Caco-2 (cell line): ENCODE measurements around the gene LAPTM5. TPM values are rescaled to one million over a fixed set of nuclear protein-coding genes. Genes with fewer than 3 reads are reported as not detected.

Experiments
- BruUV-seq: library from RNA; stranded (reverse); fragments of 400-500 nt; replicated peaks from 2 replicates; lab custom pipeline; 2021; lab: Mats Ljungman, UMichigan
- CTCF ChIA-PET: fragments of 300-600 bp; sonication (Branson Sonifier 250); formaldehyde crosslinking; loops from one replicate; lab custom pipeline; 2022; ENCODE audit warnings: antibody characterized with exemption; lab: Charles Lee
- POLR2A ChIA-PET: fragments of 300-600 bp; sonication (Branson Sonifier 250); formaldehyde crosslinking; loops from one replicate; lab custom pipeline; 2022; ENCODE audit warnings: antibody characterized with exemption; lab: Charles Lee
- DNase-seq, 2 experiments: peaks; one replicate each; pipeline versions ENCODE4 v3.0.0 to v3.0.0-alpha.2; 2020 to 2022
- H3K27me3 ChIP-seq: replicated peaks from 2 replicates; pipeline ENCODE4 v1.6.0; 2011; ENCODE audit warnings: low read length; ENCODE audit not compliant: control insufficient read depth, insufficient read depth
- H3K36me3 ChIP-seq: 2 replicates; pipeline ENCODE4 v1.5.1; 2011; ENCODE audit warnings: low read length; ENCODE audit not compliant: control insufficient read depth, insufficient read depth
- H3K4me1 ChIP-seq: fragments of 250-450 bp; sonication (Bioruptor Pico); 2 replicates; pipeline ENCODE4 v1.5.1; 2020; ENCODE audit warnings: mild to moderate bottlenecking
- H3K4me3 ChIP-seq: 2 replicates; pipeline ENCODE4 v1.5.1; 2011; ENCODE audit warnings: low read depth, mild to moderate bottlenecking, control low read depth, low read length
- H3K9me3 ChIP-seq: fragments of 250-450 bp; sonication (Bioruptor Pico); 2 replicates; pipeline ENCODE4 v1.5.1; 2020; ENCODE audit warnings: mild to moderate bottlenecking, moderate library complexity
- H3K27ac Mint-ChIP-seq: one replicate; pipeline ENCODE4 v1.8.0; 2022; ENCODE audit warnings: mixed read lengths; ENCODE audit not compliant: unreplicated experiment
- H3K27me3 Mint-ChIP-seq: one replicate; pipeline ENCODE4 v1.8.0; 2022; ENCODE audit warnings: mixed read lengths; ENCODE audit not compliant: insufficient read depth, unreplicated experiment
- H3K36me3 Mint-ChIP-seq: one replicate; pipeline ENCODE4 v1.8.0; 2022; ENCODE audit warnings: mild to moderate bottlenecking, mixed read lengths; ENCODE audit not compliant: insufficient read depth, unreplicated experiment
- H3K4me1 Mint-ChIP-seq: one replicate; pipeline ENCODE4 v1.8.0; 2022; ENCODE audit warnings: low read depth, mixed read lengths; ENCODE audit not compliant: unreplicated experiment
- H3K4me3 Mint-ChIP-seq: one replicate; pipeline ENCODE4 v1.8.0; 2022; ENCODE audit warnings: mild to moderate bottlenecking, moderate library complexity, mixed read lengths; ENCODE audit not compliant: unreplicated experiment
- H3K9me3 Mint-ChIP-seq: one replicate; pipeline ENCODE4 v1.8.0; 2022; ENCODE audit warnings: mixed read lengths; ENCODE audit not compliant: unreplicated experiment
- intact Hi-C: fragments of 100-400 bp; cut with micrococcal nuclease; formaldehyde crosslinking; loops from one replicate; pipeline ENCODE4 v1.10.0; 2022; ENCODE audit not compliant: unreplicated experiment
- total RNA-seq: library from RNA; stranded (reverse); gene quantifications from 2 replicates; pipeline ENCODE4 v1.2.3, GENCODE V29; 2022
- TF ChIP-seq, protein P1 (sequence below), 2 experiments: fragments of 200-600 bp in 1 of 2; IDR thresholded peaks; 1 replicate in 1 of 2; 2 replicates in 1 of 2; pipeline versions ENCODE4 v1.5.1 to v1.8.0; 2011 to 2022; ENCODE audit warnings: antibody characterized with exemption in 1 of 2, control low read depth in 1 of 2, inconsistent platforms in 1 of 2, low read depth in 1 of 2, low read length in 1 of 2, mild to moderate bottlenecking in 1 of 2, moderate library complexity in 1 of 2; ENCODE audit not compliant: insufficient read depth in 1 of 2, severe bottlenecking in 1 of 2, unreplicated experiment in 1 of 2

Gene LAPTM5
- total RNA-seq, 1 experiment from 2014 or later, result not detected

DNA sequence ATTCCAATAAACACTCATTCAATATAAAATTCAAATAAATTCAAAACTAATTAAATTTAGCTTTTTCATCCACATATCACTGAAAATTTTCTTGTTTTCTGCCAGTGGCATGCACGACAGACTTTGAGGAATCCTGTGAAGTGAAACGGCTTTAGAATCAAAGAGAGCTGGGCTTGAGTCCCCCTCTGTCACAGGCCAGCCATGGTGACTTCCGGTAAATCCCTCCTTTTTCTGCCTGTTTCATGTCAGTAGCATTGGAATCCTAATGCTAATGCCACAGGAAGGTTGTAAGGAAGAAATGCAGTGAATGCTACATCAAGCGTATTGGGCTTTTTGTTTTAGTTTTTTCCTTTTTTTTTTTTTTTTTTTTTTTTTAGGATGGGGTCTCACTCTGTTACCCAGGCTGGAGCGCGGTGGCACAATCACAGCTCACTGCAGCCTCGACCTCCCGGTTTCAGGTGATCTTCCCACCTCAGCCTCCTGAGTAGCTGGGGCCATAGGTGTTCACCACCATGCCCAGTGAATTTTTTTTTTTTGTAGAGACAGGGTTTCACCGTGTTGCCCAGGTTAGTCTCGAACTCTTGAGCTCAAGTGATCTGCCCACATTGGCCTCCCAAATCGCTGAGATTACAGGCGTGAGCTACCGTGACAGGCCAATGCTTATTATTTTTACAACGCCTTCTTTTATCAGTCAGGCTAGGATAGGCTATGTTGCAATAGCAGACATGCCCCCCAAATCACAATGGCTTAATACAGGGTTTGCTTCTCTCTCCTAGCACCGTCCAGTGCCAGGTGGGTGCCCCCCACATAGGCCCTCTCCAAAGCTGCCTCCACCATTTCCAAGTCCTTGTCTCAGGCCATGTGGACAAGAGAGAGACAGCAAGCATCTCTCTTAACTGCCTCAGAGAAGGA lies 30.5 kb downstream of the LAPTM5 start:
- BruUV-seq, result no TSS peak
- H3K4me1 ChIP-seq, result no peaks in the 10 kb centered on the region
- H3K36me3 ChIP-seq, result no peaks in the 10 kb centered on the region
- no peaks in the 10 kb centered on the region for H3K27me3 Mint-ChIP-seq
- H3K27me3 ChIP-seq, result no peaks in the 10 kb centered on the region
- no peaks in the 10 kb centered on the region for H3K9me3 Mint-ChIP-seq
- intact Hi-C loops, result no loop called here
- H3K36me3 Mint-ChIP-seq, result no peaks in the 10 kb centered on the region
- TF ChIP-seq, protein P1, sequence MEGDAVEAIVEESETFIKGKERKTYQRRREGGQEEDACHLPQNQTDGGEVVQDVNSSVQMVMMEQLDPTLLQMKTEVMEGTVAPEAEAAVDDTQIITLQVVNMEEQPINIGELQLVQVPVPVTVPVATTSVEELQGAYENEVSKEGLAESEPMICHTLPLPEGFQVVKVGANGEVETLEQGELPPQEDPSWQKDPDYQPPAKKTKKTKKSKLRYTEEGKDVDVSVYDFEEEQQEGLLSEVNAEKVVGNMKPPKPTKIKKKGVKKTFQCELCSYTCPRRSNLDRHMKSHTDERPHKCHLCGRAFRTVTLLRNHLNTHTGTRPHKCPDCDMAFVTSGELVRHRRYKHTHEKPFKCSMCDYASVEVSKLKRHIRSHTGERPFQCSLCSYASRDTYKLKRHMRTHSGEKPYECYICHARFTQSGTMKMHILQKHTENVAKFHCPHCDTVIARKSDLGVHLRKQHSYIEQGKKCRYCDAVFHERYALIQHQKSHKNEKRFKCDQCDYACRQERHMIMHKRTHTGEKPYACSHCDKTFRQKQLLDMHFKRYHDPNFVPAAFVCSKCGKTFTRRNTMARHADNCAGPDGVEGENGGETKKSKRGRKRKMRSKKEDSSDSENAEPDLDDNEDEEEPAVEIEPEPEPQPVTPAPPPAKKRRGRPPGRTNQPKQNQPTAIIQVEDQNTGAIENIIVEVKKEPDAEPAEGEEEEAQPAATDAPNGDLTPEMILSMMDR (IDR thresholded peaks at IDR 0.05; ENCODE audit: insufficient read depth in 1 of 2, low read depth in 1 of 2, low read length in 1 of 2, severe bottlenecking in 1 of 2, unreplicated experiment in 1 of 2), result no peak
- no peak overlapping the region for H3K4me3 Mint-ChIP-seq
- DNase-seq, result no peak
- no peaks in the 10 kb centered on the region for H3K9me3 ChIP-seq
- H3K27ac Mint-ChIP-seq, result no peak overlapping the region
- CTCF ChIA-PET, result interaction anchor here (0.6 to 1.3 kb wide), 2 partner anchors 53 to 792 kb away, joined by 3 to 8 read pairs; no protein-coding TSS in a partner anchor
- POLR2A ChIA-PET, result no interaction called here
- H3K4me1 Mint-ChIP-seq, result no peaks in the 10 kb centered on the region
- no peak overlapping the region for H3K4me3 ChIP-seq

DNA sequence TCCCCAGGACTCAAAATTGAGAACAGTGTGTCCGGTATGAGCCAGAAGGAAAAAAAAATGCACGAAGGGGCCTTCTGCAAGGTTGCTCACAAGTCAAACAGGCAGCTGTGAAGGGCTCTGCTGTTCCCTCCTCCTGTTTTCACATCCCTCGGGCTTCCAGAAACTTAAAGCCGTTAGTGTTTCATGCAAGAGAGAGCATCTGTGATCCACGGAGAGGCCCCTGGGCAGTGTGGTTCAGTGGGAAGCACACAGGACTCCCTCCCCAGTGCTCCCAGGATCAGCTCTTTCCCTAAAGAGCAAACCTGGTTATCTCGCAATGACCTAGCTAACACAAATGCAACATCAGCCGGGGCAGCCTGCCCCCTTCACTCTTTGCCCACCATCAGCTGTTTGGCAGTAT lies 31.3 kb downstream of the LAPTM5 start:
- Histone ChIP-seq H3K4me3 (no peak overlapping the region), H3K4me1 (no peaks in the 10 kb centered on the region), H3K9me3 (no peaks in the 10 kb centered on the region), H3K27me3 (no peaks in the 10 kb centered on the region), H3K36me3 (no peaks in the 10 kb centered on the region)
- no TSS peak for BruUV-seq
- no peaks in the 10 kb centered on the region for H3K4me1 Mint-ChIP-seq
- no peaks in the 10 kb centered on the region for H3K9me3 Mint-ChIP-seq
- H3K36me3 Mint-ChIP-seq, result no peaks in the 10 kb centered on the region
- TF ChIP-seq, protein P1 (IDR thresholded peaks at IDR 0.05; ENCODE audit: insufficient read depth in 1 of 2, low read depth in 1 of 2, low read length in 1 of 2, severe bottlenecking in 1 of 2, unreplicated experiment in 1 of 2), result no peak
- H3K27ac Mint-ChIP-seq, result no peak overlapping the region
- no peak overlapping the region for H3K4me3 Mint-ChIP-seq
- no peaks in the 10 kb centered on the region for H3K27me3 Mint-ChIP-seq
- CTCF ChIA-PET, result no interaction called here
- intact Hi-C loops, result no loop called here
- POLR2A ChIA-PET, result no interaction called here
- no peak for DNase-seq

DNA sequence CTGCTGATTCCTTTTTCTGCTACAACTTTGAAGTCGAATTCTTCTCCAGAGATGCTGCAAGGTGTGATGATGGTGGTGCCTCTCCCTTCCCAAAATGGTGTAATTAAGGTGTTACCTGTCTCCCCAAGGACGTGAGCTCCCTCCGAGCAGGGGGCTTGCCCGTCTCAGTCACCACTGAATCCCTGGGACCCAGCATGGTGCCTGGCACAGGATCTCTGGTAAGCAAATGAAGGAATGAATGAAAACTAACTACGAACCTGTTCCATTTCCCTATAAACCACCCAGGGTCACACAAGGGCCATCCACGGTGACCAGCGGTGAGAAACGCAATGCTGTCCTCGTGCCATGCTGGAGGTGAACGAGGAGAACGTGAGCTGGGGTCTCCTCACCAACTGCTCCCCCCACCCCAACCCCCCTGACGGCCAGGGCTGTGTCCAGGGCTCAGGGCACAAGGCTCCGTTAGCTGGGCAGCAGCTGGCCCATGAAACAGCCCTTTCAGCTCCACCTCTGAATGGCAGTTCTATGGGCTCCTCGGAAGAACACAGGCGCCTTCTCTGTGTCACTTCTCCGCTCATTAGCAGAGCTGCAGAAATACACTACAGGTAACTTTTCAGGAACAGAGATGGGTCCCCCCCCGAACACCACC lies 32.0 kb downstream of the LAPTM5 start:
- no peak overlapping the region for H3K4me3 ChIP-seq
- H3K27me3 ChIP-seq, result no peaks in the 10 kb centered on the region
- TF ChIP-seq, protein P1 (IDR thresholded peaks at IDR 0.05; ENCODE audit: insufficient read depth in 1 of 2, low read depth in 1 of 2, low read length in 1 of 2, severe bottlenecking in 1 of 2, unreplicated experiment in 1 of 2), result no peak
- Mint-ChIP-seq H3K9me3 (no peaks in the 10 kb centered on the region), H3K27me3 (no peaks in the 10 kb centered on the region), H3K27ac (no peak overlapping the region), H3K36me3 (no peaks in the 10 kb centered on the region), H3K4me3 (no peak overlapping the region), H3K4me1 (no peaks in the 10 kb centered on the region)
- no peak for DNase-seq
- H3K36me3 ChIP-seq, result no peaks in the 10 kb centered on the region
- no peaks in the 10 kb centered on the region for H3K9me3 ChIP-seq
- no peaks in the 10 kb centered on the region for H3K4me1 ChIP-seq
- ChIA-PET POLR2A (no interaction called here), CTCF (interaction anchor here (1.7 kb wide), 1 partner anchor 54 kb away, joined by 6 read pairs; no protein-coding TSS in a partner anchor)
- intact Hi-C loops, result no loop called here
- no TSS peak for BruUV-seq
